ENCODE measurements around the gene MACC1.
"Not testable (repeated sequence)": the region's sequence is repeated elsewhere in the genome, so short reads cannot be mapped to it uniquely, and the experiment has no call there.

MACC1 gene

DNA sequence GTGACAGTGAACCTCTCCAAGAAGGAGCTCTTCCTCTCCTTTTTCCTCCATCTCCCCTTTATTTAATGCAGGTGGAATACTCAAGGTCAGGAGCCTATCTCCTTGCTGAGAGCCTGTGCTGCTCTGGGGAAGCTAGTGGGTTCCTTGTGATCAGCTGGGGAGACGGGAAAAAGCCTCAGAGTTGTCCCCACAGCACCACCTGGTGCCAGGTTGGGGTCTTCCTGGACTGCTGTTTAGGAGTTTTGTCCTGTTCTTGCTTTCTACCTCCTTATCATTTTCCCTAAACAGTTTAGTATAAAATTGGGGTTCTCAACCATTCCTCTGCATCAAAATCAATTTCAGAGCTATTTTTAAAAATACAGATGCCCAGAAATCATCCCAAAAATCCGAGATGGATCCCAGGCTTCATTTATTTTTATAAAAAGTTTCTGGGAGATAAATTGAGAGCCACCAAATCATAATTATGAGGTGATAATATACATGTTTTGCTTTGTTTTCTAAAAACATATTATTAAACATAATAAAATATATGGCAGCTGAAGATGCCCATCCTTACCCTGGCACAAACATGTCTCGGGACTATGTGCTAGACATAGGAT is 44.3 kb downstream of the MACC1 start:
- DNase-seq, result no peak

GRCh38 chr7:20170633-20171032 is 46.6 kb downstream of the MACC1 start:
- DNase-seq, result no peak

DNA sequence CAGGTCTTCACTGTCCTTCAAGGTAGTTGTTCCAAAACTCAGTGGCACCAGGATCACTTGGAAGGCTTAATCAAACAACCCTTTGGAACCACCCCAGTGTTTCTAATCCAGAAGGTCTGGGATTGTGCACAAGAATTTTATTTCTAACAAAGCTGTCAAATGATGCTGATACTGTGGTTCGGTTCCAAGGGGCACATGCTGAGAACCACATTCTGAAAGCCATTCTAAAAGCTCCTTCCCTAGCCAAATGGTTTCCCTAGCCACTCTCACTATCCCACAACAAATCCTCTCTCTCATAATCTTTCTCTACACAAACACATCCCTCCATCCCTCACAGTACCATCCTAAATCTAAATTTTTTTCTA is 52.1 kb downstream of the MACC1 start:
- no peak for DNase-seq

DNA sequence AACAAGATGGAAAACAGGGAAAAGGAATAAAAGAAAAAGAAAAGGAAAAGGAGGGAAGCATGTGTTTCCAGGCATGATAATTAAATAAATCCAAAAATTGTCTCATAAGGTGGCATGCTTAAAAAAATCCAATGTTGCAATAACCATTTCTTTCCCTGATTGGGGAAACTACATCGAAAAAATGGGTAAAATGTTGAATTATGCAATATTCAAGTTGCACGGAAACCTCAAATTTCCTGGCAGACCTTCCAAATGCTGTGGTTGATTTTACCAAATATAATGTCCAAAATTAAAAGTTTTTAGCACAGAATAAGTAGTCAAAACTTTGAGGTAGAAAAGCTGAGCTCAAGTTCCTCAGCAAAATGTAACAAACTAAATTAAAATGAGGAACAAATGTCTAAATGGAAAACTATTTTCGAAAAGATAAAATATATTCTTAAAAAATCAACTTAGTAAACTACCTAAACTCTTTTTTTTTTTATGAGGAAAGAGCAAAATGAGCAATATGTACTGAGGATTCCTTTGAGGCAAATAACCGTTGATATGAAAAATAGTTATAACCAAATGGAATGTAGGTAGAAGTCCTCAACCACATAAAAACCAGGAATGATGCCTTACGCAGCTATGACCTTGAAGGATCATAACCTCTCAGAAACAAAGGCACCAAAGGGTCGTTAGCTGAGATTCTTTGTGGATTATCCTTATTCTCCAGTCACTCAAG is 52.6 kb downstream of the MACC1 start:
- no peak for DNase-seq

DNA sequence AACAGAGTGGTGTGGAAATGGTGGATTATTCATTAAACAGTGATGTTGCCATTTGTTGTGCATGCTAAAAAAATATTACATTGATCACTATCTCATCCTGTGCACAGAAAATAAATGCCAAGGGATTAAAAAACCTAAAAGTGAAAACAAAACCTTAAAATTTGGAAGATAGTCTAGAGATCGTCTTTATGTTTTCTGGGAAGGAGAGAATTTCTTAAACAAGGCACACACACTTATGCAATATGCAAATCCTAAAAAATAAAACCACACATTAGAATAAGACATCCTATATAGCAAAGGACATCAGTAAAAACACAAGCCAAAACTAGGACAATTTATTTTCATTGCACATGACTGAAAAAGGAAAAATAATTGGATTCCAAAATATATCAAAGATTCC is 54.5 kb downstream of the MACC1 start:
- DNase-seq, result no peak

- no peak for DNase-seq
These were observed 57.9 kb downstream of the MACC1 start for GRCh38 chr7:20159226-20159747.

- DNase-seq, result no peak
These were observed 58.5 kb downstream of the MACC1 start for GRCh38 chr7:20158684-20159083.

GRCh38 chr7:20157456-20157855 is 59.7 kb downstream of the MACC1 start:
- no peak for DNase-seq

DNA sequence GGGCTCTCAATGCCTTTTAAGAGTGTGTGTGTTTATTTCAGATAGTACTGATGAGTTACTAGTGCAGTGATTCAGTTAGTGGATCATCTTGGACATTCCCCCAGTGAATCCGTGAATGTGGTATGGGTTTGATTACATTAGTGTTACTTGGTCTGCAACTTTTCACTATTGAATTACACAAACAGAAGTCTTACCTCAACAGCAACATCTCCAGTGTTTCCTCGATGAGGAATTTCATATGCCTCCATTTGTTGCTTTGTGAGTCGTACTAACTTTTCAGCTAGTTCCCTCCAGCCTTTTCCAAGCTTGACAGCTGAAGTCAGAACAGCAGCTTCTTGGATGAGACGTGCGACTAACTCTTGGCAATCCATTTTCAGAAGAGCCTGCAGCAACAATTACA is 63.2 kb downstream of the MACC1 start:
- DNase-seq, result no peak

DNA sequence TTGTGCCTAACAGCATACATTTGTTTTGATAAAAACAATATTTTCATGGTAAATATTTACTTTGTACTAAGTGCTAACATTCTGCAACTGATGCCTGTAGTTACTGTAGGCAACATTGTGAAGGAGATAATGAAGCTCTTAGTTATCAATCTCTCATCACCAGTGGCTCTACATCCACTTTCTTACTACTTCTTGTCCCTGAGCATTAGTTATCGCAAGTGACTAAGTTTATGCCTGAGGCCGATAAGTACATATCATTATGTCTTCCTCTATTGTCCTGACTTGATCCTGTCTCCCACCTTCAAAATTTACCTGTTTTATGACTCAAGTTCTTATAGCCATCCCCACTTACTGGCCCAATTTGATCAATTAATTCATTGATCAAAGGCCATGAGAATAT is 63.6 kb downstream of the MACC1 start:
- no peak for DNase-seq

GRCh38 chr7:20152511-20152910 is 64.7 kb downstream of the MACC1 start:
- DNase-seq, result peak; percentile 38

DNA sequence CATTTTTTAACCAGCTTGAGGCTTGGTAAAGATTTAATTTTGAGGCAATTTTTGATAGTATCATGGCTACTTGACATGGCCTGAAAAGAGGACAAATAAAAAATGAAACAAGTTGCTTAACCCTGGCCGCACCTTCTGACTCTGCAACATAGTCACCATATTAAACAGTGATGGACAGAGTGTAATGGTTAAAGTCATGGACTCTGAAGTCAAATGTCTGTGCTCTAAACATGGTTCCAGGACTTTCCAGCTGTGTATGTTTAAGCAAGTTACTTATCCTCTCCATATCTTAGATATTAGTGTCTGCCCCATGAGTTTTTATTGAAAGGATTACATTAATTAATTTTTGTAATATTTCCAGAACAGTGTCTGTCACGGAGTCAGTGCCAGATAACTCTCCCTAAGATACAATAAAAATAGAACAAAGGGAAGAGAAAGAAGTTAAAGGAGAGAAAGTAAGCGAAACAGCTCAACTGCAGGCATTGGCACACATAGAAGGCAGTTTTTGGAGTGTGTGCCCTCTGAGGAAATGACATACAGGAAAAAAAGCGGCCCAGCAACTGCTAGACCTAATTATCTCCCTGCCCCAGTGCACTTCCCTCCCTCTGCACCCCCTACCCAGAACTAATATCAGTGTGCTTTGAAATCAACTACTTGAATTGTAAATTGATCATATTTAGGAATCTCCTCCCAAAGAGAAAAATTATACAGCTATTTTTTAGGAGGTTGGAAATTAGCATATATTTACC is 65.3 kb downstream of the MACC1 start:
- DNase-seq, result no peak

DNA sequence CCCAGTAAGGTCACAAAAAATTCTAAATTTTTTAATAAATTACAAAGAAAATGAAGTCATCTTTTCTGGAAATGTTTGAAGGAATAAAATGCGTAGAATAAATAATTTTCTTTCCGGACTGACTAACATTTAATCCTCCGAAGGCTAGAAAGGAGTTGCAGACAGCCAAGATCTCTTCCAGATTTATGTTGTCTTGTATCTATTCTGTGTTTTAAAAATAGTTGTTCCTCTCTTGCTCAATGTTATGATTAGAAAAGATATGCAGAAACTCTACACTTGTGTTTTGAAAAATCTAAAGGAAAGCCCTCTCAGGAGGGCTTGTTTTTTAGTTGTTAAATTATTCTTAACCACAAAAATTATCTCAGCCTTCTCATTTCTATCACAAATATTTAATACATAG is 70.7 kb downstream of the MACC1 start:
- no peak for DNase-seq

- no peak for DNase-seq
These were observed 72.4 kb downstream of the MACC1 start for GRCh38 chr7:20144801-20145200.

DNA sequence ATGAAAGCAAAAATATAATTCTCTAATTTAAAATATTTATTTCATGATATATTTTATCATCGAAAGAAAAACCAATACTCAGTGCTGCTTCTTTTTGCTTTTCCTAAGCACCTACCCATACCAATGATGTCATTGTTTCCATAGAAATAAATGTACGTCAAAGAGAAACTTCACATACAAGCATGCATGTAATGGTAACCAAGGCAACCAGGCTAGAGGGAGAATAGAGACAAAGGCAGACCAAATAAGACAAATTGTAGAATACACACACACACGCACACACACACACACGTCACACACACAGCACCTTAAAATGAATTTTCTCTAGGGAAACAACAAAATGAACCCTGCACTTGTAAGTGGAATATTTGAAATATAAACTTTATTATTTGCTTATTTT is 75.5 kb downstream of the MACC1 start:
- DNase-seq, result peak; percentile 53

GRCh38 chr7:20141002-20141345 is 76.2 kb downstream of the MACC1 start:
- DNase-seq, result no peak

GRCh38 chr7:20140291-20141001 is 76.7 kb downstream of the MACC1 start:
- DNase-seq, result no peak

DNA sequence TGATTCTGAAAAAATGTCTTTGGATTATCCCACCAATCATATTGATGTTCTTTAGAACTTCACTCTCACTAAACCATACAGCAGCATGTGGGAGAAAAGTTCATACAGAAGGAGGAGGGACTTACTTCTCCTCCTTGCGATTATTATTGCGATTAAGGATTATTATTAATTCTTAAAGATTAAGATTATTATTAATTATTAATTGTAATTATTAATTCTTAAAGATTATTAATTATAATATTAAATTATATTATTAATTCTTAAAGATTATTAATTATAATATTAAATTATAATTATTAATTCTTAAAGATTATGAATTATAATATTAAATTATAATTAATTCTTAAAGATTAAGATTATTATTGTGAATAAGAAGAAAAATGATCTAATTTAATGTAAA is 80.5 kb downstream of the MACC1 start:
- no peak for DNase-seq

GRCh38 chr7:20133803-20134202 is 83.4 kb downstream of the MACC1 start:
- DNase-seq, result no peak

- no peak for DNase-seq
These were observed 84.6 kb downstream of the MACC1 start for GRCh38 chr7:20132585-20132984.

GRCh38 chr7:20131776-20132175 is 85.4 kb downstream of the MACC1 start:
- no peak for DNase-seq

GRCh38 chr7:20129920-20130319 is 87.3 kb downstream of the MACC1 start:
- DNase-seq, result no peak

GRCh38 chr7:20128001-20128400 is 89.2 kb downstream of the MACC1 start:
- no peak for DNase-seq

GRCh38 chr7:20126060-20126459 is 91.1 kb downstream of the MACC1 start:
- DNase-seq, result not testable (repeated sequence)
